KOPT-K1 (cell line): Measurements from ENCODE around the gene PAQR8.
"Not testable (repeated sequence)": the region's sequence is repeated elsewhere in the genome, so short reads cannot be mapped to it uniquely, and the experiment has no call there.

Experiments
- H3K27ac ChIP-seq: fragments of 200-600 bp; sonication (generic); 2 replicates; pipeline ENCODE4 v1.5.1; 2016; ENCODE audit warnings: antibody characterized with exemption, mild to moderate bottlenecking, low read depth, low read length; ENCODE audit not compliant: poor library complexity, severe bottlenecking
- H3K36me3 ChIP-seq: fragments of 200-600 bp; sonication (generic); 2 replicates; pipeline ENCODE4 v1.5.1; 2017; ENCODE audit warnings: antibody characterized with exemption, mild to moderate bottlenecking, low read length, moderate library complexity; ENCODE audit not compliant: insufficient read depth
- H3K9me3 ChIP-seq: fragments of 200-600 bp; sonication (generic); 2 replicates; pipeline ENCODE4 v1.5.1; 2017; ENCODE audit warnings: antibody characterized with exemption, low read length, mild to moderate bottlenecking; ENCODE audit not compliant: insufficient read depth, poor library complexity, severe bottlenecking

Gene PAQR8

GRCh38 chr6:52423971-52424381, 62.0 kb downstream of the PAQR8 start:
- Histone ChIP-seq H3K9me3 (no peaks in the 10 kb centered on the region), H3K36me3 (no peaks in the 10 kb centered on the region), H3K27ac (no peak overlapping the region)

- no peaks in the 10 kb centered on the region for H3K9me3 ChIP-seq
- H3K27ac ChIP-seq: no peak overlapping the region
Measured at GRCh38 chr6:52424513-52424912, 62.6 kb downstream of the PAQR8 start.

GRCh38 chr6:52426667-52427066, 64.7 kb downstream of the PAQR8 start:
- no peaks in the 10 kb centered on the region for H3K36me3 ChIP-seq
- H3K9me3 ChIP-seq: no peaks in the 10 kb centered on the region

More at GRCh38 chr6:52424513-52424912, 62.6 kb downstream of the PAQR8 start:
- H3K36me3 ChIP-seq: no peaks in the 10 kb centered on the region

DNA sequence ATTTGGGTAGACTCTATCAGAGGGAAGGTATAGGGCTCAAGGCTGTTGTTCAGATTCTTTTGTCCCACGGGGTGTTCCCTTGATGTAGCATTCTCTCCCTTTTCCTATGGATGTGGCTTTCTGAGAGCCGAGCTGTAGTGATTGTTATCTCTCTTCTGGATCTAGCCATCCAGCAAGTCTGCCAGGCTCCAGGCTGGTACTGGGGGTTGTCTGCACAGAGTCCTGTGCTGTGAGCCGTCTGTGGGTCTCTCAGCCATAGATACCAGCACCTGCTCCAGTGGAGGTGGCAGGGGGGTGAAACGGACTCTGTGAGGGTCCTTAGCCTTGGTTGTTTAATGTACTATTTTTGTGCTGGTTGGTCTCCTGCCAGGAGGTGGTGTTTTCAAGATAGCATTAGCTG, 71.3 kb downstream of the PAQR8 start:
- H3K27ac ChIP-seq, H3K36me3 ChIP-seq, H3K9me3 ChIP-seq: not testable (repeated sequence)

More at GRCh38 chr6:52426667-52427066, 64.7 kb downstream of the PAQR8 start:
- no peak overlapping the region for H3K27ac ChIP-seq

DNA sequence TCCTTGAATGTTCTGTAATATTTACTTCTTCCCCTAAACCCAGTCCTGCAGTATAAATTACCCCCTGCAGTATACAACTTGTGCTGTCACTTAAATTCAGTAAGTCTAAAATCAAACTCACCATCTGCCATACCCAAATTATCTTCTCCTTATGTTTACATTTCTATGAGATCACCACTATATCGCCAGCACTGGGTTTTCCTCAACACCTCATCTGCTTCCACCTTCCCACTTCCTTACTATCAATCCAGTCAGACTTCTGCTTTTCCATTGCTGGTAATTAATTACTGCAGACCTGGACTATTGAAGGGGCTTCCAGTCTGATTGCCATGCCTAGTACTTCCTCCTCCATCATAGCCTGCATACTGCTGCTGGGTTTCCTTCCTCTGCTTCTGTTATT, 73.4 kb downstream of the PAQR8 start:
- Histone ChIP-seq H3K27ac (no peak overlapping the region), H3K36me3 (no peaks in the 10 kb centered on the region), H3K9me3 (no peaks in the 10 kb centered on the region)

GRCh38 chr6:52438926-52439325, 77.0 kb downstream of the PAQR8 start:
- H3K36me3 ChIP-seq: no peaks in the 10 kb centered on the region
- H3K27ac ChIP-seq: no peak overlapping the region
- no peaks in the 10 kb centered on the region for H3K9me3 ChIP-seq

DNA sequence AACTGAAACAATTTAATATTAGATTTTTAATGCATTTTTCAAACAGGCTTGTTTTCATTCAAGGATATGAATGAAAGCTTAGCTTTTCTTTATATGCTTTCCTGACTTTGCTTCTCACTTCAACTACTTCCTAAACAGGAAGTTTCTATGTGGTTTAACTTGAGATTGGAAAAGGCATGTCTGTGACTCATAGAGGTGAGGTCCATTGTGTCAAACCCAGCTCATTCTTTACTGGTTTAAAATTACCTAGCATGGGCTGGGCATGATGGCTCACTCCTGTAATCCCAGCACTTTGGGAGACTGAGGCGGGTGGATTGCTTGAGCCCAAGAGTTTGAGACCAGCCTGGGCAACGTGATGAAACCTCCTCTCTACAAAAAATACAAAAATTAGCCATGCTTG, 92.6 kb downstream of the PAQR8 start:
- H3K36me3 ChIP-seq: no peaks in the 10 kb centered on the region
- H3K27ac ChIP-seq: no peak overlapping the region
- peaks cover 16% of the 10 kb centered on the region for H3K9me3 ChIP-seq

- Histone ChIP-seq H3K36me3 (no peaks in the 10 kb centered on the region), H3K9me3 (no peaks in the 10 kb centered on the region), H3K27ac (no peak overlapping the region)
Measured at GRCh38 chr6:52457096-52457495, 95.1 kb downstream of the PAQR8 start.
